ENCODE results near the gene CYFIP2. TPM values are rescaled to one million over a fixed set of nuclear protein-coding genes. Genes with fewer than 3 reads are reported as not detected.

CYFIP2 gene
- total RNA-seq, 8 experiments from 2014 or later = 8.0 to 116 (median 88.5) TPM

- in situ Hi-C loops (cut with MboI; ENCODE audit: low pct_unique_long_range_greater_than_20kb in 2 of 9, low sequenced_read_pairs in 9 of 9, unreplicated experiment in 9 of 9) = loop anchor here in 2 of 9 experiments (10.0 to 25.0 kb wide), 2 partner anchors 100 to 113 kb away; partner anchors contain the start of gene NIPAL4 (in 1 of the 2)
- no peak for ATAC-seq (replicated peaks in 6 of 8)
- 25 to 100% (median 100%) methylated on average over 1 to 2 of the region's 3 CpGs; no CpG with 5 or more reads in 6 of the 10 experiments for WGBS, 10 experiments
These were observed 96.1 kb downstream of the CYFIP2 start for GRCh38 chr5:157362012-157362411.

GRCh38 chr5:157362502-157362901 lies 96.6 kb downstream of the CYFIP2 start:
- 29 to 100% (median 100%) methylated on average over 1 to 4 of the region's 4 CpGs; no CpG with 5 or more reads in 3 of the 10 experiments for WGBS, 10 experiments

More at GRCh38 chr5:157362012-157362411, 96.1 kb downstream of the CYFIP2 start:
- peaks cover 3 to 4% of the 10 kb centered on the region in 2 donors for H3K4me1 ChIP-seq (replicated peaks in 1 of 2)
- H3K4me3 ChIP-seq = no peak overlapping the region
- H3K27ac ChIP-seq = no peak overlapping the region

GRCh38 chr5:157362982-157363381 lies 97.1 kb downstream of the CYFIP2 start:
- WGBS, 10 experiments = 66 to 100% (median 88%) methylated on average over 1 to 7 of the region's 7 CpGs; no CpG with 5 or more reads in 3 of the 10 experiments
- Histone ChIP-seq H3K4me1 (replicated peaks in 1 of 2) (peaks cover 3 to 4% of the 10 kb centered on the region in 2 donors), H3K4me3 (no peak overlapping the region), H3K27ac (no peak overlapping the region)
- in situ Hi-C loops (cut with MboI; ENCODE audit: low pct_unique_long_range_greater_than_20kb in 2 of 9, low sequenced_read_pairs in 9 of 9, unreplicated experiment in 9 of 9) = loop anchor here in 2 of 9 experiments (10.0 to 25.0 kb wide), 2 partner anchors 99 to 112 kb away; partner anchors contain the start of gene NIPAL4 (in 1 of the 2)
- no peak for ATAC-seq (replicated peaks in 6 of 8)

More at GRCh38 chr5:157362502-157362901, 96.6 kb downstream of the CYFIP2 start:
- Histone ChIP-seq H3K4me3 (no peak overlapping the region), H3K27ac (no peak overlapping the region), H3K4me1 (replicated peaks in 1 of 2) (peaks cover 3 to 4% of the 10 kb centered on the region in 2 donors)
- in situ Hi-C loops (cut with MboI; ENCODE audit: low pct_unique_long_range_greater_than_20kb in 2 of 9, low sequenced_read_pairs in 9 of 9, unreplicated experiment in 9 of 9) = loop anchor here in 2 of 9 experiments (10.0 to 25.0 kb wide), 2 partner anchors 100 to 112 kb away; partner anchors contain the start of gene NIPAL4 (in 1 of the 2)
- ATAC-seq (replicated peaks in 6 of 8) = no peak

GRCh38 chr5:157365732-157366131 lies 99.8 kb downstream of the CYFIP2 start:
- Histone ChIP-seq H3K4me1 (replicated peaks in 1 of 2) (peaks cover 8 to 11% of the 10 kb centered on the region in 2 donors), H3K4me3 (no peak overlapping the region), H3K27ac (no peak overlapping the region)
- ATAC-seq (replicated peaks in 6 of 8) = peak in 2 of 8 experiments; percentile 54 to 57
- in situ Hi-C loops (cut with MboI; ENCODE audit: low pct_unique_long_range_greater_than_20kb in 2 of 9, low sequenced_read_pairs in 9 of 9, unreplicated experiment in 9 of 9) = loop anchor here in 2 of 9 experiments (10.0 to 25.0 kb wide), 2 partner anchors 97 to 109 kb away; partner anchors contain the start of gene NIPAL4 (in 1 of the 2)
- 21 to 100% (median 94%) methylated on average over 1 to 2 of the region's 2 CpGs; no CpG with 5 or more reads in 3 of the 10 experiments for WGBS, 10 experiments

GRCh38 chr5:157366741-157367674 lies 101.1 kb downstream of the CYFIP2 start:
- 30 to 100% (median 58%) methylated on average over 1 to 6 of the region's 7 CpGs for WGBS, 10 experiments
- Histone ChIP-seq H3K4me3 (no peak overlapping the region), H3K27ac (no peak overlapping the region), H3K4me1 (replicated peaks in 1 of 2) (peaks cover 14 to 18% of the 10 kb centered on the region in 2 donors)
- in situ Hi-C loops (cut with MboI; ENCODE audit: low pct_unique_long_range_greater_than_20kb in 2 of 9, low sequenced_read_pairs in 9 of 9, unreplicated experiment in 9 of 9) = loop anchor here in 2 of 9 experiments (10.0 to 25.0 kb wide), 2 partner anchors 95 to 108 kb away; partner anchors contain the start of gene NIPAL4 (in 1 of the 2)
- peak in 5 of 8 experiments; percentile 27 to 67 (median 63) for ATAC-seq (replicated peaks in 6 of 8)

- ATAC-seq (replicated peaks in 6 of 8) = no peak
- WGBS, 10 experiments = 100% methylated on average over 1 to 2 of the region's 2 CpGs; no CpG with 5 or more reads in 6 of the 10 experiments
- Histone ChIP-seq H3K4me3 (no peak overlapping the region), H3K27ac (no peak overlapping the region), H3K4me1 (replicated peaks in 1 of 2) (peaks cover 10 to 15% of the 10 kb centered on the region in 2 donors)
- in situ Hi-C loops (cut with MboI; ENCODE audit: low pct_unique_long_range_greater_than_20kb in 2 of 9, low sequenced_read_pairs in 9 of 9, unreplicated experiment in 9 of 9) = loop anchor here in 2 of 9 experiments (10.0 to 25.0 kb wide), 2 partner anchors 93 to 105 kb away; partner anchors contain the start of gene NIPAL4 (in 1 of the 2)
These were observed 103.6 kb downstream of the CYFIP2 start for GRCh38 chr5:157369507-157369906.

GRCh38 chr5:157370967-157371366 lies 105.0 kb downstream of the CYFIP2 start:
- 20 to 91% (median 38%) methylated on average over 1 to 6 of the region's 6 CpGs; no CpG with 5 or more reads in 2 of the 10 experiments for WGBS, 10 experiments
- peak; percentile 25 to 93 (median 61) for ATAC-seq (replicated peaks in 6 of 8)
- in situ Hi-C loops (cut with MboI; ENCODE audit: low pct_unique_long_range_greater_than_20kb in 2 of 9, low sequenced_read_pairs in 9 of 9, unreplicated experiment in 9 of 9) = loop anchor here in 1 of 9 experiments (25.0 kb wide), 1 partner anchor 91 kb away; the partner anchor contains the start of gene NIPAL4
- H3K4me3 ChIP-seq = no peak overlapping the region
- peak overlapping the region in 1 of 2 donors; percentile 47 for H3K27ac ChIP-seq
- peaks cover 10 to 15% of the 10 kb centered on the region in 2 donors for H3K4me1 ChIP-seq (replicated peaks in 1 of 2)

- no peak overlapping the region for H3K27ac ChIP-seq
- 20 to 80% (median 57%) methylated on average over 2 to 5 of the region's 5 CpGs; no CpG with 5 or more reads in 1 of the 10 experiments for WGBS, 10 experiments
- ATAC-seq (replicated peaks in 6 of 8) = peak in 2 of 8 experiments; percentile 34 to 46
- in situ Hi-C loops (cut with MboI; ENCODE audit: low pct_unique_long_range_greater_than_20kb in 2 of 9, low sequenced_read_pairs in 9 of 9, unreplicated experiment in 9 of 9) = loop anchor here in 1 of 9 experiments (25.0 kb wide), 1 partner anchor 90 kb away; the partner anchor contains the start of gene NIPAL4
- peaks cover 10 to 15% of the 10 kb centered on the region in 2 donors for H3K4me1 ChIP-seq (replicated peaks in 1 of 2)
- H3K4me3 ChIP-seq = no peak overlapping the region
These were observed 105.9 kb downstream of the CYFIP2 start for GRCh38 chr5:157371655-157372471.

GRCh38 chr5:157372472-157372822 lies 106.5 kb downstream of the CYFIP2 start:
- in situ Hi-C loops (cut with MboI; ENCODE audit: low pct_unique_long_range_greater_than_20kb in 2 of 9, low sequenced_read_pairs in 9 of 9, unreplicated experiment in 9 of 9) = loop anchor here in 1 of 9 experiments (25.0 kb wide), 1 partner anchor 90 kb away; the partner anchor contains the start of gene NIPAL4
- 0 to 100% (median 93%) methylated on average over 1 to 4 of the region's 4 CpGs; no CpG with 5 or more reads in 2 of the 10 experiments for WGBS, 10 experiments
- no peak overlapping the region for H3K27ac ChIP-seq

GRCh38 chr5:157378509-157378908 lies 112.6 kb downstream of the CYFIP2 start:
- H3K4me1 ChIP-seq (replicated peaks in 1 of 2) = no peaks in the 10 kb centered on the region
- no peak for ATAC-seq (replicated peaks in 6 of 8)
- H3K4me3 ChIP-seq = no peak overlapping the region
- in situ Hi-C loops (cut with MboI; ENCODE audit: low pct_unique_long_range_greater_than_20kb in 2 of 9, low sequenced_read_pairs in 9 of 9, unreplicated experiment in 9 of 9) = no loop called here
- 60 to 100% (median 80%) methylated on average over 2 to 5 of the region's 6 CpGs; no CpG with 5 or more reads in 3 of the 10 experiments for WGBS, 10 experiments
- no peak overlapping the region for H3K27ac ChIP-seq

More at GRCh38 chr5:157372472-157372822, 106.5 kb downstream of the CYFIP2 start:
- peak in 1 of 8 experiments; percentile 10 for ATAC-seq (replicated peaks in 6 of 8)
- Histone ChIP-seq H3K4me1 (replicated peaks in 1 of 2) (peaks cover 10 to 15% of the 10 kb centered on the region in 2 donors), H3K4me3 (no peak overlapping the region)

- no peak for ATAC-seq (replicated peaks in 6 of 8)
- in situ Hi-C loops (cut with MboI; ENCODE audit: low pct_unique_long_range_greater_than_20kb in 2 of 9, low sequenced_read_pairs in 9 of 9, unreplicated experiment in 9 of 9) = no loop called here
- no peak overlapping the region for H3K27ac ChIP-seq
- 86 to 100% (median 100%) methylated on average over 1 to 3 of the region's 3 CpGs; no CpG with 5 or more reads in 2 of the 10 experiments for WGBS, 10 experiments
- no peak overlapping the region for H3K4me3 ChIP-seq
- no peaks in the 10 kb centered on the region for H3K4me1 ChIP-seq (replicated peaks in 1 of 2)
These were observed 114.1 kb downstream of the CYFIP2 start for GRCh38 chr5:157379983-157380382.

GRCh38 chr5:157381746-157382145 lies 115.8 kb downstream of the CYFIP2 start:
- 20 to 100% (median 89%) methylated on average over 1 to 3 of the region's 4 CpGs; no CpG with 5 or more reads in 5 of the 10 experiments for WGBS, 10 experiments
- Histone ChIP-seq H3K27ac (no peak overlapping the region), H3K4me1 (replicated peaks in 1 of 2) (peaks cover 0 to 3% of the 10 kb centered on the region in 2 donors), H3K4me3 (no peak overlapping the region)
- ATAC-seq (replicated peaks in 6 of 8) = no peak
- in situ Hi-C loops (cut with MboI; ENCODE audit: low pct_unique_long_range_greater_than_20kb in 2 of 9, low sequenced_read_pairs in 9 of 9, unreplicated experiment in 9 of 9) = no loop called here

All from motor neuron (in vitro differentiated cells).